ENCODE measurements around the gene ZNF831.

The ZNF831 gene

DNA sequence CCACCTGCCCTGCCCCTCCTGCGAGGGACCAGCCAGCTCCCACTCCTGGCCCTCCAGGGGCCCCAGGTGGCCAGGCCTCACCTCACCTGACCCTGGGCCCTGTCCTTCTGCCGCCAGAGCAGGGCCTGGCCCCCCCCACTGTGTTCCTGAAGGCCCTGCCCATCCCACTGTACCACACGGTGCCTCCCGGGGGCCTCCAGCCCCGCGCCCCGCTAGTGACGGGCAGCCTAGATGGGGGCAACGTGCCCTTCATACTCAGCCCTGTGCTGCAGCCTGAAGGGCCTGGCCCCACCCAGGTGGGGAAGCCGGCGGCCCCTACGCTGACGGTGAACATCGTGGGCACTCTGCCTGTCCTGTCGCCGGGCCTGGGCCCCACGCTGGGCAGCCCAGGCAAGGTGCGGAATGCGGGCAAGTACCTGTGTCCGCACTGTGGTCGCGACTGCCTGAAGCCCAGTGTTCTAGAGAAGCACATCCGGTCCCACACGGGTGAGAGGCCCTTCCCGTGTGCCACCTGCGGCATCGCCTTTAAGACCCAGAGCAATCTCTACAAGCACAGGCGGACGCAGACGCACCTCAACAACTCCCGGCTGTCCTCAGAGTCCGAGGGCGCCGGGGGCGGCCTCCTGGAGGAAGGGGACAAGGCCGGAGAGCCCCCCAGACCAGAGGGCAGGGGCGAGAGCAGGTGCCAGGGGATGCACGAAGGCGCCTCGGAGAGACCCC lies 27.6 kb downstream of the ZNF831 start:
- H3K9me2 ChIP-seq (replicated peaks; ENCODE audit: control insufficient read depth, low read length), result no peaks in the 10 kb centered on the region
- no peak overlapping the region for H3K4me3 ChIP-seq (ENCODE audit: low read length)
- H3K4me1 ChIP-seq (ENCODE audit: control insufficient read depth, low read length), result no peaks in the 10 kb centered on the region
- H3K79me2 ChIP-seq (ENCODE audit: control insufficient read depth, low read length), result no peaks in the 10 kb centered on the region
- H3K36me3 ChIP-seq (ENCODE audit: control insufficient read depth, low read length), result no peaks in the 10 kb centered on the region
- H3K4me2 ChIP-seq (ENCODE audit: low read length), result no peak overlapping the region
- no peaks in the 10 kb centered on the region for H4K20me1 ChIP-seq (ENCODE audit: control insufficient read depth, insufficient read depth, low read depth, low read length)
- H3K27me3 ChIP-seq (ENCODE audit: control insufficient read depth, low read length), result no peaks in the 10 kb centered on the region
- no peaks in the 10 kb centered on the region for H3K9me3 ChIP-seq (ENCODE audit: control insufficient read depth, insufficient read depth, low read length)
- TF ChIP-seq, protein P1, sequence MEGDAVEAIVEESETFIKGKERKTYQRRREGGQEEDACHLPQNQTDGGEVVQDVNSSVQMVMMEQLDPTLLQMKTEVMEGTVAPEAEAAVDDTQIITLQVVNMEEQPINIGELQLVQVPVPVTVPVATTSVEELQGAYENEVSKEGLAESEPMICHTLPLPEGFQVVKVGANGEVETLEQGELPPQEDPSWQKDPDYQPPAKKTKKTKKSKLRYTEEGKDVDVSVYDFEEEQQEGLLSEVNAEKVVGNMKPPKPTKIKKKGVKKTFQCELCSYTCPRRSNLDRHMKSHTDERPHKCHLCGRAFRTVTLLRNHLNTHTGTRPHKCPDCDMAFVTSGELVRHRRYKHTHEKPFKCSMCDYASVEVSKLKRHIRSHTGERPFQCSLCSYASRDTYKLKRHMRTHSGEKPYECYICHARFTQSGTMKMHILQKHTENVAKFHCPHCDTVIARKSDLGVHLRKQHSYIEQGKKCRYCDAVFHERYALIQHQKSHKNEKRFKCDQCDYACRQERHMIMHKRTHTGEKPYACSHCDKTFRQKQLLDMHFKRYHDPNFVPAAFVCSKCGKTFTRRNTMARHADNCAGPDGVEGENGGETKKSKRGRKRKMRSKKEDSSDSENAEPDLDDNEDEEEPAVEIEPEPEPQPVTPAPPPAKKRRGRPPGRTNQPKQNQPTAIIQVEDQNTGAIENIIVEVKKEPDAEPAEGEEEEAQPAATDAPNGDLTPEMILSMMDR (IDR thresholded peaks at IDR 0.05; ENCODE audit: low read depth, low read length, poor library complexity, severe bottlenecking), result no peak
- no peak for TF ChIP-seq EZH2phosphoT487 (IDR thresholded peaks at IDR 0.05; ENCODE audit: borderline replicate concordance, low read length)
- no peak overlapping the region for H3K27ac ChIP-seq (ENCODE audit: low read depth, low read length)
- no peaks in the 10 kb centered on the region for H3F3A ChIP-seq (ENCODE audit: control insufficient read depth, insufficient read depth)

DNA sequence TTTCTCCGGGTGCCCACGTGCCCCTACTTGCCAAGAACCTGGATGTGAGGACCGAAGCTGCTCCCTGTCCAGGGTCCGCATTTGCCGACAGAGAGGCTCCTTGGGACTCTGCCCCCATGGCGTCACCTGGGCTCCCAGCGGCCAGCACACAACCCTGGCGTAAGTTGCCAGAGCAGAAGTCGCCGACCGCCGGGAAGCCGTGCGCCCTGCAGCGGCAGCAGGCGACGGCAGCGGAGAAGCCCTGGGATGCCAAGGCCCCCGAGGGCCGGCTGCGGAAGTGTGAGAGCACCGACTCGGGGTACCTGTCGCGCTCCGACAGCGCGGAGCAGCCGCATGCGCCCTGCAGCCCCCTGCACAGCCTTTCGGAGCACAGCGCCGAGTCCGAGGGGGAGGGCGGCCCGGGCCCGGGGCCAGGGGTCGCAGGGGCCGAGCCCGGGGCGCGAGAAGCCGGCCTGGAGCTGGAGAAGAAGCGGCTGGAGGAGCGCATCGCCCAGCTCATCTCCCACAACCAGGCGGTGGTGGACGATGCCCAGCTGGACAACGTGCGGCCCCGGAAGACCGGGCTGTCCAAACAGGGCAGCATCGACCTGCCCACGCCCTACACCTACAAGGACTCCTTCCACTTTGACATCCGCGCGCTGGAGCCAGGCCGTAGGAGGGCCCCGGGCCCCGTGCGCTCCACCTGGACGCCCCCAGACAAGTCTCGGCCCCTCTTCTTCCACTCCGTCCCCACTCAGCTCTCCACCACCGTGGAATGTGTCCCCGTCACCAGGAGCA lies 28.3 kb downstream of the ZNF831 start:
- Histone ChIP-seq H3K4me1 (ENCODE audit: control insufficient read depth, low read length) (no peaks in the 10 kb centered on the region), H3K27ac (ENCODE audit: low read depth, low read length) (no peak overlapping the region), H3K4me2 (ENCODE audit: low read length) (no peak overlapping the region), H3K79me2 (ENCODE audit: control insufficient read depth, low read length) (no peaks in the 10 kb centered on the region), H3K4me3 (ENCODE audit: low read length) (no peak overlapping the region), H3F3A (ENCODE audit: control insufficient read depth, insufficient read depth) (no peaks in the 10 kb centered on the region), H3K27me3 (ENCODE audit: control insufficient read depth, low read length) (no peaks in the 10 kb centered on the region), H4K20me1 (ENCODE audit: control insufficient read depth, insufficient read depth, low read depth, low read length) (no peaks in the 10 kb centered on the region), H3K36me3 (ENCODE audit: control insufficient read depth, low read length) (no peaks in the 10 kb centered on the region), H3K9me3 (ENCODE audit: control insufficient read depth, insufficient read depth, low read length) (no peaks in the 10 kb centered on the region), H3K9me2 (replicated peaks; ENCODE audit: control insufficient read depth, low read length) (no peaks in the 10 kb centered on the region)
- TF ChIP-seq EZH2phosphoT487 (IDR thresholded peaks at IDR 0.05; ENCODE audit: borderline replicate concordance, low read length), result no peak
- TF ChIP-seq, protein P1 (IDR thresholded peaks at IDR 0.05; ENCODE audit: low read depth, low read length, poor library complexity, severe bottlenecking), result no peak

DNA sequence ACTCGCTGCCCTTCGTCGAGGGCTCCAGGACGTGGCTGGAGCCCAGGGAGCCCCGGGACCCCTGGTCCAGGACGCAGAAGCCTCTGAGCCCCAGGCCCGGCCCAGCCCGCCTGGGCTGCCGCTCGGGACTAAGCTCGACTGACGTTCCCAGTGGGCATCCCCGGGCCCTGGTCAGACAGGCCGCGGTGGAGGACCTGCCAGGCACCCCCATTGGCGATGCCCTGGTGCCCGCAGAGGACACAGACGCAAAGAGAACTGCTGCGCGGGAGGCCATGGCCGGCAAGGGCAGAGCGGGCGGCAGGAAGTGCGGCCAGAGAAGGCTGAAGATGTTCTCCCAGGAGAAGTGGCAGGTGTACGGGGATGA lies 28.9 kb downstream of the ZNF831 start:
- H3K27ac ChIP-seq (ENCODE audit: low read depth, low read length), result no peak overlapping the region
- H3K79me2 ChIP-seq (ENCODE audit: control insufficient read depth, low read length), result no peaks in the 10 kb centered on the region
- no peak overlapping the region for H3K4me3 ChIP-seq (ENCODE audit: low read length)
- H3K27me3 ChIP-seq (ENCODE audit: control insufficient read depth, low read length), result no peaks in the 10 kb centered on the region
- no peaks in the 10 kb centered on the region for H4K20me1 ChIP-seq (ENCODE audit: control insufficient read depth, insufficient read depth, low read depth, low read length)
- no peaks in the 10 kb centered on the region for H3F3A ChIP-seq (ENCODE audit: control insufficient read depth, insufficient read depth)
- no peaks in the 10 kb centered on the region for H3K9me3 ChIP-seq (ENCODE audit: control insufficient read depth, insufficient read depth, low read length)
- no peaks in the 10 kb centered on the region for H3K36me3 ChIP-seq (ENCODE audit: control insufficient read depth, low read length)
- H3K4me1 ChIP-seq (ENCODE audit: control insufficient read depth, low read length), result no peaks in the 10 kb centered on the region
- H3K9me2 ChIP-seq (replicated peaks; ENCODE audit: control insufficient read depth, low read length), result no peaks in the 10 kb centered on the region
- no peak overlapping the region for H3K4me2 ChIP-seq (ENCODE audit: low read length)
- TF ChIP-seq, protein P1 (IDR thresholded peaks at IDR 0.05; ENCODE audit: low read depth, low read length, poor library complexity, severe bottlenecking), result no peak
- TF ChIP-seq EZH2phosphoT487 (IDR thresholded peaks at IDR 0.05; ENCODE audit: borderline replicate concordance, low read length), result no peak
